Mucosa of rectum (tissue), 2 donors: ENCODE measurements around the gene PEX10.

Source experiments
- H3K27ac ChIP-seq, 2 donors: one replicate each; pipeline ENCODE4 v1.7.0; 2013; ENCODE audit warnings: inconsistent platforms in 2 of 2, low read depth in 2 of 2, low read length in 2 of 2
- H3K27me3 ChIP-seq, 2 donors: one replicate each; pipeline ENCODE4 v1.7.0; 2013; ENCODE audit warnings: low read length in 2 of 2; ENCODE audit not compliant: control insufficient read depth in 2 of 2, insufficient read depth in 2 of 2
- H3K36me3 ChIP-seq, 2 donors: one replicate each; pipeline ENCODE4 v1.7.0; 2013; ENCODE audit warnings: low read length in 2 of 2; ENCODE audit not compliant: control insufficient read depth in 2 of 2, insufficient read depth in 2 of 2
- H3K4me1 ChIP-seq, 2 donors: one replicate each; pipeline ENCODE4 v1.7.0; 2013; ENCODE audit warnings: low read length in 2 of 2, mild to moderate bottlenecking in 1 of 2; ENCODE audit not compliant: control insufficient read depth in 2 of 2, insufficient read depth in 2 of 2
- H3K4me3 ChIP-seq, 2 donors: one replicate each; pipeline ENCODE4 v1.7.0; 2013; ENCODE audit warnings: low read length in 2 of 2
- H3K9ac ChIP-seq, 2 donors: one replicate each; pipeline ENCODE4 v1.7.0; 2013; ENCODE audit warnings: low read length in 2 of 2, low read depth in 1 of 2, mild to moderate bottlenecking in 1 of 2
- H3K9me3 ChIP-seq, 2 donors: one replicate each; pipeline ENCODE4 v1.7.0; 2013; ENCODE audit warnings: low read length in 2 of 2; ENCODE audit not compliant: control insufficient read depth in 2 of 2
- donor health status: healthy.
- donor health status: Normal muscosa, but diverticular disease.

Gene PEX10

GRCh38 chr1:2354511-2355372 lies 57.6 kb downstream of the PEX10 start:
- Histone ChIP-seq H3K36me3 (no peaks in the 10 kb centered on the region), H3K4me3 (no peak overlapping the region), H3K27me3 (no peaks in the 10 kb centered on the region), H3K9me3 (no peaks in the 10 kb centered on the region), H3K9ac (no peak overlapping the region), H3K4me1 (no peaks in the 10 kb centered on the region), H3K27ac (no peak overlapping the region)
